Astrocyte (in vitro differentiated cells and primary cell): ENCODE data around the gene ERMARD.

Experiments
- EZH2 ChIP-seq: IDR thresholded peaks from 2 replicates; pipeline ENCODE4 v1.6.1; 2012; ENCODE audit warnings: mild to moderate bottlenecking, low read length, inconsistent platforms; ENCODE audit not compliant: insufficient read depth
- TF ChIP-seq, protein P1 (sequence below): IDR thresholded peaks from 2 replicates; pipeline ENCODE4 v1.5.1; 2011; ENCODE audit warnings: low read depth, mild to moderate bottlenecking, inconsistent platforms, low read length, moderate library complexity; ENCODE audit not compliant: insufficient read depth

DNA sequence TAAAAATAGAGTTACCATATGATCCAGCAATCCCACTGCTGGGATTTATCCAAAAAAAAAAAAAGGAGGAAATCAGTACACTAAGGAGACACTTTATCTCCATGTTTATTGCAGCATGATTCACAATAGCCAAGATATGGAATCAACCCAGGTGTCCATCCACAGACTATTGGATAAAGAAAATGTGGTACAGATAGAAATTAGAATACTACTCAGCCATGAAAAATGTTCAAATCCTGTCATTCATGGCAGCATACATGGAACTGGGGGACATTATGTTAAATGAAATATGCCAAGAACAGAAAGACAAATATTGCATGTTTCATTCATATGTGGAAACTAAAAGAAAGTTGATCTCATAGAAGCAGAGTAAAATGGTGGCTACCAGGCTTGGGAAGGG lies 75.3 kb downstream of the ERMARD start:
- TF ChIP-seq, protein P1, sequence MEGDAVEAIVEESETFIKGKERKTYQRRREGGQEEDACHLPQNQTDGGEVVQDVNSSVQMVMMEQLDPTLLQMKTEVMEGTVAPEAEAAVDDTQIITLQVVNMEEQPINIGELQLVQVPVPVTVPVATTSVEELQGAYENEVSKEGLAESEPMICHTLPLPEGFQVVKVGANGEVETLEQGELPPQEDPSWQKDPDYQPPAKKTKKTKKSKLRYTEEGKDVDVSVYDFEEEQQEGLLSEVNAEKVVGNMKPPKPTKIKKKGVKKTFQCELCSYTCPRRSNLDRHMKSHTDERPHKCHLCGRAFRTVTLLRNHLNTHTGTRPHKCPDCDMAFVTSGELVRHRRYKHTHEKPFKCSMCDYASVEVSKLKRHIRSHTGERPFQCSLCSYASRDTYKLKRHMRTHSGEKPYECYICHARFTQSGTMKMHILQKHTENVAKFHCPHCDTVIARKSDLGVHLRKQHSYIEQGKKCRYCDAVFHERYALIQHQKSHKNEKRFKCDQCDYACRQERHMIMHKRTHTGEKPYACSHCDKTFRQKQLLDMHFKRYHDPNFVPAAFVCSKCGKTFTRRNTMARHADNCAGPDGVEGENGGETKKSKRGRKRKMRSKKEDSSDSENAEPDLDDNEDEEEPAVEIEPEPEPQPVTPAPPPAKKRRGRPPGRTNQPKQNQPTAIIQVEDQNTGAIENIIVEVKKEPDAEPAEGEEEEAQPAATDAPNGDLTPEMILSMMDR: no peak
- no peak for TF ChIP-seq EZH2
